ENCODE measurements around the gene OVOL2.
"Not testable (repeated sequence)": the region's sequence is repeated elsewhere in the genome, so short reads cannot be mapped to it uniquely, and the experiment has no call there.

OVOL2 gene

GRCh38 chr20:18056174-18057100, 1.3 kb downstream of the OVOL2 start:
- no peak for DNase-seq

- no peak for DNase-seq
These were observed 2.5 kb downstream of the OVOL2 start for GRCh38 chr20:18055261-18055660.

- DNase-seq: no peak
These were observed 4.9 kb downstream of the OVOL2 start for GRCh38 chr20:18052856-18053255.

GRCh38 chr20:18050628-18051027, 7.1 kb downstream of the OVOL2 start:
- DNase-seq: no peak

- DNase-seq: no peak
These were observed 9.5 kb downstream of the OVOL2 start for GRCh38 chr20:18048176-18048575.

GRCh38 chr20:18046535-18046934, 11.2 kb downstream of the OVOL2 start:
- DNase-seq: no peak

- DNase-seq: no peak
These were observed 15.5 kb downstream of the OVOL2 start for GRCh38 chr20:18042229-18042628.

GRCh38 chr20:18041462-18041861, 16.3 kb downstream of the OVOL2 start:
- no peak for DNase-seq

GRCh38 chr20:18039063-18039462, 18.7 kb downstream of the OVOL2 start:
- DNase-seq: no peak

GRCh38 chr20:18034039-18034438, 23.7 kb downstream of the OVOL2 start:
- no peak for DNase-seq

GRCh38 chr20:18032977-18033892, 24.5 kb downstream of the OVOL2 start:
- DNase-seq: no peak

- no peak for DNase-seq
These were observed 25.7 kb downstream of the OVOL2 start for GRCh38 chr20:18031888-18032509.

- no peak for DNase-seq
These were observed 26.7 kb downstream of the OVOL2 start for GRCh38 chr20:18031050-18031449.

GRCh38 chr20:18030020-18030419, 27.7 kb downstream of the OVOL2 start:
- no peak for DNase-seq

- not testable (repeated sequence) for DNase-seq
These were observed 30.7 kb downstream of the OVOL2 start for GRCh38 chr20:18027011-18027410.

- DNase-seq: no peak
These were observed 33.0 kb downstream of the OVOL2 start for GRCh38 chr20:18024606-18025127.

- no peak for DNase-seq
These were observed 36.8 kb downstream of the OVOL2 start for GRCh38 chr20:18020931-18021330.

- peak; percentile 13 for DNase-seq
These were observed 38.6 kb downstream of the OVOL2 start for GRCh38 chr20:18019068-18019467.

- no peak for DNase-seq
These were observed 39.6 kb downstream of the OVOL2 start for GRCh38 chr20:18018100-18018499.

GRCh38 chr20:18016772-18017171, 40.9 kb downstream of the OVOL2 start:
- no peak for DNase-seq

- no peak for DNase-seq
These were observed 43.3 kb downstream of the OVOL2 start for GRCh38 chr20:18014411-18014810.

- no peak for DNase-seq
These were observed 44.8 kb downstream of the OVOL2 start for GRCh38 chr20:18012901-18013300.
